HepG2 (cell line): ENCODE results near the gene SRD5A1. TPM values are rescaled to one million over a fixed set of nuclear protein-coding genes. Genes with fewer than 3 reads are reported as not detected.
A peak's percentile ranks its signal among the peaks of the same experiment; 100 is the strongest.

Experiments
- ATRX ChIP-seq: sonication (generic); formaldehyde crosslinking; IDR thresholded peaks from 2 replicates; pipeline ENCODE4 v1.4.0; 2020; ENCODE audit warnings: missing genetic modification reagents, borderline replicate concordance
- BORCS8-MEF2B ChIP-seq: sonication (generic); formaldehyde crosslinking; IDR thresholded peaks from 2 replicates; pipeline ENCODE4 v1.8.0; 2022; ENCODE audit warnings: mild to moderate bottlenecking, missing genetic modification reagents
- CEBPG ChIP-seq: IDR thresholded peaks from 2 replicates; pipeline ENCODE4 v1.6.1; 2016
- ESRRA ChIP-seq: sonication (generic); formaldehyde crosslinking; IDR thresholded peaks from 2 replicates; pipeline ENCODE4 v1.5.1; 2020; ENCODE audit warnings: mild to moderate bottlenecking, low read depth, missing genetic modification reagents
- IKZF4 ChIP-seq: sonication (generic); formaldehyde crosslinking; IDR thresholded peaks from 2 replicates; pipeline ENCODE4 v1.5.1; 2020; ENCODE audit warnings: borderline replicate concordance, mild to moderate bottlenecking, low read depth, missing genetic modification reagents; ENCODE audit errors: not compliant biosample characterization
- IRF2 ChIP-seq: IDR thresholded peaks from 2 replicates; pipeline ENCODE4 v1.6.1; 2018; ENCODE audit warnings: missing genetic modification reagents, missing compliant biosample characterization
- MBD4 ChIP-seq: IDR thresholded peaks from 2 replicates; pipeline ENCODE4 v1.6.1; 2012; ENCODE audit warnings: low read length, inconsistent platforms, borderline replicate concordance
- NFYB ChIP-seq: sonication (generic); formaldehyde crosslinking; IDR thresholded peaks from 2 replicates; pipeline ENCODE4 v1.4.0; 2020; ENCODE audit warnings: missing genetic modification reagents
- REL ChIP-seq: sonication (generic); formaldehyde crosslinking; conservative IDR thresholded peaks from 2 replicates; pipeline ENCODE4 v1.8.0; 2022; ENCODE audit warnings: mild to moderate bottlenecking, missing genetic modification reagents, moderate library complexity
- RELA ChIP-seq: sonication (generic); formaldehyde crosslinking; IDR thresholded peaks from 2 replicates; pipeline ENCODE4 v1.4.0; 2020; ENCODE audit warnings: missing genetic modification reagents
- SMYD3 ChIP-seq: sonication (generic); formaldehyde crosslinking; IDR thresholded peaks from 2 replicates; pipeline ENCODE4 v1.8.1; 2023; ENCODE audit warnings: mild to moderate bottlenecking, missing genetic modification reagents
- TBX3 ChIP-seq: fragments of 450-650 bp; IDR thresholded peaks from 2 replicates; pipeline ENCODE4 v1.6.1; 2017; ENCODE audit warnings: antibody characterized with exemption, mild to moderate bottlenecking, inconsistent platforms, borderline replicate concordance
- ZNF121 ChIP-seq: sonication (generic); formaldehyde crosslinking; IDR thresholded peaks from 2 replicates; pipeline ENCODE4 v1.5.0; 2020; ENCODE audit warnings: mild to moderate bottlenecking, missing genetic modification reagents
- ZNF230 ChIP-seq: sonication (generic); formaldehyde crosslinking; IDR thresholded peaks from 2 replicates; pipeline ENCODE4 v1.4.0; 2020; ENCODE audit warnings: mild to moderate bottlenecking, missing genetic modification reagents
- polyA plus RNA-seq, 8 experiments: library from polyadenylated mRNA; depleted of rRNA in 3 of 8; stranded (reverse) in 7 of 8; unstranded in 1 of 8; fragments of >200 nt; fragmentation: Illumina TruSeq in 4 of 8; extraction: Trizol in 4 of 8; gene quantifications; 2 replicates each; pipeline versions ENCODE4 v1.2.1 to v1.2.3, GENCODE V29; 2011 to 2016; ENCODE audit warnings: low read depth in 4 of 8, missing spikeins in 1 of 8, mixed read lengths in 1 of 8; ENCODE audit not compliant: insufficient read depth in 1 of 8
- total RNA-seq, 5 experiments: library from RNA; depleted of rRNA; stranded (reverse); fragments of >200 nt; fragmentation: Illumina TruSeq; extraction: Trizol; gene quantifications; 2 replicates each; pipeline ENCODE4 v1.2.3, GENCODE V29; 2016; ENCODE audit warnings: low read depth in 1 of 5
- TF ChIP-seq, protein P1 (sequence below): sonication (generic); formaldehyde crosslinking; IDR thresholded peaks from 2 replicates; pipeline ENCODE4 v1.5.0; 2020; ENCODE audit warnings: mild to moderate bottlenecking, missing genetic modification reagents
- TF ChIP-seq, protein P2 (sequence below): sonication (generic); formaldehyde crosslinking; IDR thresholded peaks from 2 replicates; pipeline ENCODE4 v1.4.0; 2020; ENCODE audit warnings: missing genetic modification reagents
- TF ChIP-seq, protein P3 (sequence below): sonication (generic); formaldehyde crosslinking; IDR thresholded peaks from 2 replicates; pipeline ENCODE4 v1.4.0; 2020; ENCODE audit warnings: missing genetic modification reagents
- TF ChIP-seq, protein P4 (sequence below): sonication (generic); formaldehyde crosslinking; IDR thresholded peaks from 2 replicates; pipeline ENCODE4 v1.4.0; 2020; ENCODE audit warnings: mild to moderate bottlenecking, missing genetic modification reagents
- TF ChIP-seq, protein P5 (sequence below): sonication (generic); formaldehyde crosslinking; IDR thresholded peaks from 2 replicates; pipeline ENCODE4 v1.4.0; 2020; ENCODE audit warnings: missing genetic modification reagents

SRD5A1 gene
- total and polyA plus RNA-seq, 2 of the 13 experiments (the other 11 are each of a cell fraction or from before 2014, with no cell fraction given): 6.1 to 9.9 TPM

DNA sequence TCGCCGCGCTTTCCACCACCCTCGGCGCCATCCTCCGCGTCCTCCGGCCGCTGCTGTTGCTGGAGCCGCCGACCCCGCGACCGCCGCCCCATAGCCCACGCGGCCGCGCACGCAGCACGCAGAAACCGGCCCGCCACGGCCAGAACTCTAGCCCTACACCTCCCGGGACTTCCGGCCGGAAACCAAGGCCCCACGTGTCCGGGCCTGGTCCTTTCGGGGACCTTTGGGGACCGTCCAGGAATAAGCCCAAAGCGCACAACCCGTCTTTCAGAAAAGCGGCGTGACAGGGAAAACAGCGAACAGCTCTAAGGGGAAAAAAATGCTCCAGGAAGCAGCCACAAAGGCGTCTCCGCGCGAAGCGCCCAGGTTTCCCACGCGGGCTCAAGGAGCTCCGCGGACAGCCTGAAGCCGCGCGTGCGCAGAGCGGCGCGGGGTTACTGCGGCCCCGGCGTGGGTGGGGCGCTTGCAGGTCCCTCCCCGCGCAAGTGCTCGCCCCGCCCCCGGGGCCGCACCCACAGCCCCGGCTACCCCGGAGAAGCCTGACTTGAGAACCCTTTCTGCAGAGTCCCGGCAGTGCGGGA, at the start of gene SRD5A1, which contains the start of gene NSUN2 (continued):
- no peak for TF ChIP-seq IRF2 (CRISPR knock-in tag)
- TF ChIP-seq, protein P1, sequence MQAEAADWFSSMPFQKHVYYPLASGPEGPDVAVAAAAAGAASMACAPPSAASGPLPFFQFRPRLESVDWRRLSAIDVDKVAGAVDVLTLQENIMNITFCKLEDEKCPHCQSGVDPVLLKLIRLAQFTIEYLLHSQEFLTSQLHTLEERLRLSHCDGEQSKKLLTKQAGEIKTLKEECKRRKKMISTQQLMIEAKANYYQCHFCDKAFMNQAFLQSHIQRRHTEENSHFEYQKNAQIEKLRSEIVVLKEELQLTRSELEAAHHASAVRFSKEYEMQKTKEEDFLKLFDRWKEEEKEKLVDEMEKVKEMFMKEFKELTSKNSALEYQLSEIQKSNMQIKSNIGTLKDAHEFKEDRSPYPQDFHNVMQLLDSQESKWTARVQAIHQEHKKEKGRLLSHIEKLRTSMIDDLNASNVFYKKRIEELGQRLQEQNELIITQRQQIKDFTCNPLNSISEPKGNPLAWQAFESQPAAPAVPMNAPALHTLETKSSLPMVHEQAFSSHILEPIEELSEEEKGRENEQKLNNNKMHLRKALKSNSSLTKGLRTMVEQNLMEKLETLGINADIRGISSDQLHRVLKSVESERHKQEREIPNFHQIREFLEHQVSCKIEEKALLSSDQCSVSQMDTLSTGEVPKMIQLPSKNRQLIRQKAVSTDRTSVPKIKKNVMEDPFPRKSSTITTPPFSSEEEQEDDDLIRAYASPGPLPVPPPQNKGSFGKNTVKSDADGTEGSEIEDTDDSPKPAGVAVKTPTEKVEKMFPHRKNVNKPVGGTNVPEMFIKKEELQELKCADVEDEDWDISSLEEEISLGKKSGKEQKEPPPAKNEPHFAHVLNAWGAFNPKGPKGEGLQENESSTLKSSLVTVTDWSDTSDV: no peak
- TF ChIP-seq, protein P2, sequence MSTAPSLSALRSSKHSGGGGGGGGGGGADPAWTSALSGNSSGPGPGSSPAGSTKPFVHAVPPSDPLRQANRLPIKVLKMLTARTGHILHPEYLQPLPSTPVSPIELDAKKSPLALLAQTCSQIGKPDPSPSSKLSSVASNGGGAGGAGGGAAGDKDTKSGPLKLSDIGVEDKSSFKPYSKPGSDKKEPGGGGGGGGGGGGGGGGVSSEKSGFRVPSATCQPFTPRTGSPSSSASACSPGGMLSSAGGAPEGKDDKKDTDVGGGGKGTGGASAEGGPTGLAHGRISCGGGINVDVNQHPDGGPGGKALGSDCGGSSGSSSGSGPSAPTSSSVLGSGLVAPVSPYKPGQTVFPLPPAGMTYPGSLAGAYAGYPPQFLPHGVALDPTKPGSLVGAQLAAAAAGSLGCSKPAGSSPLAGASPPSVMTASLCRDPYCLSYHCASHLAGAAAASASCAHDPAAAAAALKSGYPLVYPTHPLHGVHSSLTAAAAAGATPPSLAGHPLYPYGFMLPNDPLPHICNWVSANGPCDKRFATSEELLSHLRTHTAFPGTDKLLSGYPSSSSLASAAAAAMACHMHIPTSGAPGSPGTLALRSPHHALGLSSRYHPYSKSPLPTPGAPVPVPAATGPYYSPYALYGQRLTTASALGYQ (CRISPR knock-in tag): peak; percentile 52
- TF ChIP-seq, protein P3, sequence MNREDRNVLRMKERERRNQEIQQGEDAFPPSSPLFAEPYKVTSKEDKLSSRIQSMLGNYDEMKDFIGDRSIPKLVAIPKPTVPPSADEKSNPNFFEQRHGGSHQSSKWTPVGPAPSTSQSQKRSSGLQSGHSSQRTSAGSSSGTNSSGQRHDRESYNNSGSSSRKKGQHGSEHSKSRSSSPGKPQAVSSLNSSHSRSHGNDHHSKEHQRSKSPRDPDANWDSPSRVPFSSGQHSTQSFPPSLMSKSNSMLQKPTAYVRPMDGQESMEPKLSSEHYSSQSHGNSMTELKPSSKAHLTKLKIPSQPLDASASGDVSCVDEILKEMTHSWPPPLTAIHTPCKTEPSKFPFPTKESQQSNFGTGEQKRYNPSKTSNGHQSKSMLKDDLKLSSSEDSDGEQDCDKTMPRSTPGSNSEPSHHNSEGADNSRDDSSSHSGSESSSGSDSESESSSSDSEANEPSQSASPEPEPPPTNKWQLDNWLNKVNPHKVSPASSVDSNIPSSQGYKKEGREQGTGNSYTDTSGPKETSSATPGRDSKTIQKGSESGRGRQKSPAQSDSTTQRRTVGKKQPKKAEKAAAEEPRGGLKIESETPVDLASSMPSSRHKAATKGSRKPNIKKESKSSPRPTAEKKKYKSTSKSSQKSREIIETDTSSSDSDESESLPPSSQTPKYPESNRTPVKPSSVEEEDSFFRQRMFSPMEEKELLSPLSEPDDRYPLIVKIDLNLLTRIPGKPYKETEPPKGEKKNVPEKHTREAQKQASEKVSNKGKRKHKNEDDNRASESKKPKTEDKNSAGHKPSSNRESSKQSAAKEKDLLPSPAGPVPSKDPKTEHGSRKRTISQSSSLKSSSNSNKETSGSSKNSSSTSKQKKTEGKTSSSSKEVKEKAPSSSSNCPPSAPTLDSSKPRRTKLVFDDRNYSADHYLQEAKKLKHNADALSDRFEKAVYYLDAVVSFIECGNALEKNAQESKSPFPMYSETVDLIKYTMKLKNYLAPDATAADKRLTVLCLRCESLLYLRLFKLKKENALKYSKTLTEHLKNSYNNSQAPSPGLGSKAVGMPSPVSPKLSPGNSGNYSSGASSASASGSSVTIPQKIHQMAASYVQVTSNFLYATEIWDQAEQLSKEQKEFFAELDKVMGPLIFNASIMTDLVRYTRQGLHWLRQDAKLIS: no peak
- TF ChIP-seq, protein P4, sequence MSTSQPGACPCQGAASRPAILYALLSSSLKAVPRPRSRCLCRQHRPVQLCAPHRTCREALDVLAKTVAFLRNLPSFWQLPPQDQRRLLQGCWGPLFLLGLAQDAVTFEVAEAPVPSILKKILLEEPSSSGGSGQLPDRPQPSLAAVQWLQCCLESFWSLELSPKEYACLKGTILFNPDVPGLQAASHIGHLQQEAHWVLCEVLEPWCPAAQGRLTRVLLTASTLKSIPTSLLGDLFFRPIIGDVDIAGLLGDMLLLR (CRISPR knock-in tag): no peak; the same call in 1 of the 2 replicates
- no peak for TF ChIP-seq SMYD3 (CRISPR knock-in tag)
- no peak for TF ChIP-seq ZNF230
- TF ChIP-seq ZNF121 (CRISPR knock-in tag): no peak
- no peak for TF ChIP-seq TBX3
- TF ChIP-seq CEBPG: no peak
- TF ChIP-seq BORCS8-MEF2B (CRISPR knock-in tag): peak; percentile 28; the same call in 1 of the 2 replicates
- 0 out of 2 replicates have a peak, but pooled peaks have one; percentile 31 for TF ChIP-seq RELA
- TF ChIP-seq REL (CRISPR knock-in tag): peak; percentile 36; the same call in 1 of the 2 replicates
- TF ChIP-seq ESRRA (CRISPR knock-in tag): no peak
- TF ChIP-seq MBD4: no peak
- TF ChIP-seq IKZF4 (CRISPR knock-in tag): no peak
- TF ChIP-seq ATRX (CRISPR knock-in tag): no peak
- 0 out of 2 replicates have a peak, but pooled peaks have one; percentile 14 for TF ChIP-seq NFYB
- TF ChIP-seq, protein P5, sequence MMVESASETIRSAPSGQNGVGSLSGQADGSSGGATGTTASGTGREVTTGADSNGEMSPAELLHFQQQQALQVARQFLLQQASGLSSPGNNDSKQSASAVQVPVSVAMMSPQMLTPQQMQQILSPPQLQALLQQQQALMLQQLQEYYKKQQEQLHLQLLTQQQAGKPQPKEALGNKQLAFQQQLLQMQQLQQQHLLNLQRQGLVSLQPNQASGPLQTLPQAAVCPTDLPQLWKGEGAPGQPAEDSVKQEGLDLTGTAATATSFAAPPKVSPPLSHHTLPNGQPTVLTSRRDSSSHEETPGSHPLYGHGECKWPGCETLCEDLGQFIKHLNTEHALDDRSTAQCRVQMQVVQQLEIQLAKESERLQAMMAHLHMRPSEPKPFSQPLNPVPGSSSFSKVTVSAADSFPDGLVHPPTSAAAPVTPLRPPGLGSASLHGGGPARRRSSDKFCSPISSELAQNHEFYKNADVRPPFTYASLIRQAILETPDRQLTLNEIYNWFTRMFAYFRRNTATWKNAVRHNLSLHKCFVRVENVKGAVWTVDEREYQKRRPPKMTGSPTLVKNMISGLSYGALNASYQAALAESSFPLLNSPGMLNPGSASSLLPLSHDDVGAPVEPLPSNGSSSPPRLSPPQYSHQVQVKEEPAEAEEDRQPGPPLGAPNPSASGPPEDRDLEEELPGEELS (CRISPR knock-in tag): no peak
